ENCODE data around the gene PSMC3. TPM values are rescaled to one million over a fixed set of nuclear protein-coding genes. Genes with fewer than 3 reads are reported as not detected.
"Not testable (repeated sequence)": the region's sequence is repeated elsewhere in the genome, so short reads cannot be mapped to it uniquely, and the experiment has no call there.

Gene PSMC3
- total RNA-seq, 1 experiment from 2014 or later = 162 TPM

GRCh38 chr11:47464483-47464882 is 38.2 kb upstream of the PSMC3 start:
- H3K36me3 Mint-ChIP-seq (ENCODE audit: insufficient read depth, unreplicated experiment) = peaks cover 64% of the 10 kb centered on the region
- no TSS peak for BruUV-seq (replicated peaks)
- H3K4me1 Mint-ChIP-seq (ENCODE audit: insufficient read depth, unreplicated experiment) = peaks cover 12% of the 10 kb centered on the region
- no peak overlapping the region for H3K4me3 Mint-ChIP-seq (ENCODE audit: unreplicated experiment)
- H3K27me3 Mint-ChIP-seq (ENCODE audit: insufficient read depth, unreplicated experiment) = no peaks in the 10 kb centered on the region
- intact Hi-C loops (cut with micrococcal nuclease) = no loop called here
- H3K27ac Mint-ChIP-seq (ENCODE audit: low read depth, unreplicated experiment) = no peak overlapping the region
- H3K9me3 Mint-ChIP-seq (ENCODE audit: unreplicated experiment) = no peaks in the 10 kb centered on the region
- no peak for DNase-seq (ENCODE audit: unreplicated experiment)
- POLR2A ChIA-PET = interaction anchor here (0.7 kb wide), 1 partner anchor 880 kb away, joined by 3 read pairs; no protein-coding TSS in a partner anchor
- CTCF ChIA-PET = interaction anchor here (1.1 to 1.2 kb wide), 2 partner anchors 10 to 91 kb away, joined by 4 to 6 read pairs; no protein-coding TSS in a partner anchor
- TF ChIP-seq CTCF (IDR thresholded peaks at IDR 0.05; ENCODE audit: unreplicated experiment) = no peak

DNA sequence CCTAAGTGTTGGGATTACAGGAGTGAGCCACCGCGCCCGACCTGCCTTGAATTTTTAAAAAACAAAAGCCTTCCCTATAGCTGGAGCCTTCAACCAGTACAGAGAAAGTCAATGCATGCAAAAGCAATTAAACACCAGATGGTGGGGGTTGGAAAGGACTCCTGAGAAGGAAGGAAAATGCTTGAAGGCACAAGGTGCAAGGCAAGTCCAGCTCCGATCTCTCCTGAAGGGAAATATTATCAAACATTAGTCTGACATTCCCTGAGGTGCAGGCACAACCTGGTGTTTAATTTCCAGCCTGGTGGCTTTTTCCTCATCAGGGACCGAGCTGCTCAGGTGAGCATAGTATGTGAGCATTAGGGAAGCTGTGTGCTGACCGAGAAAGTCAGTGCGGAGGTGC is 35.6 kb upstream of the PSMC3 start:
- Mint-ChIP-seq H3K27ac (ENCODE audit: low read depth, unreplicated experiment) (no peak overlapping the region), H3K4me3 (ENCODE audit: unreplicated experiment) (no peak overlapping the region), H3K36me3 (ENCODE audit: insufficient read depth, unreplicated experiment) (peaks cover 54% of the 10 kb centered on the region), H3K9me3 (ENCODE audit: unreplicated experiment) (no peaks in the 10 kb centered on the region), H3K4me1 (ENCODE audit: insufficient read depth, unreplicated experiment) (peaks cover 8% of the 10 kb centered on the region), H3K27me3 (ENCODE audit: insufficient read depth, unreplicated experiment) (no peaks in the 10 kb centered on the region)
- TF ChIP-seq CTCF (IDR thresholded peaks at IDR 0.05; ENCODE audit: unreplicated experiment) = no peak
- BruUV-seq (replicated peaks) = no TSS peak
- no peak for DNase-seq (ENCODE audit: unreplicated experiment)
- POLR2A ChIA-PET = interaction anchor here (0.6 kb wide), 2 partner anchors 53 to 648 kb away, joined by 3 read pairs; no protein-coding TSS in a partner anchor
- intact Hi-C loops (cut with micrococcal nuclease) = no loop called here
- CTCF ChIA-PET = interaction anchor here (1.0 kb wide), 1 partner anchor 88 kb away, joined by 4 read pairs; no protein-coding TSS in a partner anchor

GRCh38 chr11:47460571-47461235 is 34.5 kb upstream of the PSMC3 start:
- intact Hi-C loops (cut with micrococcal nuclease) = no loop called here
- Mint-ChIP-seq H3K9me3 (ENCODE audit: unreplicated experiment) (no peaks in the 10 kb centered on the region), H3K36me3 (ENCODE audit: insufficient read depth, unreplicated experiment) (peaks cover 56% of the 10 kb centered on the region), H3K4me3 (ENCODE audit: unreplicated experiment) (no peak overlapping the region), H3K4me1 (ENCODE audit: insufficient read depth, unreplicated experiment) (peaks cover 5% of the 10 kb centered on the region), H3K27me3 (ENCODE audit: insufficient read depth, unreplicated experiment) (no peaks in the 10 kb centered on the region), H3K27ac (ENCODE audit: low read depth, unreplicated experiment) (no peak overlapping the region)
- no TSS peak for BruUV-seq (replicated peaks)
- DNase-seq (ENCODE audit: unreplicated experiment) = no peak
- ChIA-PET CTCF (interaction anchor here (0.5 to 0.6 kb wide), 2 partner anchors 15 to 33 kb away, joined by 4 to 5 read pairs; no protein-coding TSS in a partner anchor), POLR2A (interaction anchor here (0.6 kb wide), 1 partner anchor 126 kb away, joined by 4 read pairs; no protein-coding TSS in a partner anchor)
- no peak for TF ChIP-seq CTCF (IDR thresholded peaks at IDR 0.05; ENCODE audit: unreplicated experiment)

DNA sequence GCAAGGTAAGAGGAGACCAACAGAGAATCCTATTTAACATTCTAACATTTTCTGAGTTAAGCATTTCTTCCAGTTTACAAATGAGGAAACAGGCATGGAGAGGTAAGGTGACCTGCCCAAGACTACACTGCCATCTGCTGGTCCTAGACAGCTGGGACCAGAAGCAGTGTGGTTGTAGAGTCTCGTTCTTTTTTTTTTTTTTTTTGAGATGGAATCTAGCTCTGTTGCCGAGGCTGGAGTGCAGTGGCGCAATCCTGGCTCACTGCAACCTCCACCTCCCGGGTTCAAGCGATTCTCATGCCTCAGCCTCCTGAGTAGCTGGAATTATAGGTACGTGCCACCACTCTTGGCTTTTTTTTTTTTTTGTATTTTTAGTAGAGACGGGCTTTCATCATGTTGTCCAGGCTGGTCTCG is 28.0 kb upstream of the PSMC3 start:
- not testable (repeated sequence) for H3K27ac Mint-ChIP-seq (ENCODE audit: low read depth, unreplicated experiment); H3K9me3 Mint-ChIP-seq (ENCODE audit: unreplicated experiment); H3K27me3 Mint-ChIP-seq (ENCODE audit: insufficient read depth, unreplicated experiment); H3K4me3 Mint-ChIP-seq (ENCODE audit: unreplicated experiment); BruUV-seq (replicated peaks); H3K4me1 Mint-ChIP-seq (ENCODE audit: insufficient read depth, unreplicated experiment)
- intact Hi-C loops (cut with micrococcal nuclease) = loop anchor here (1.0 to 2.0 kb wide), 2 partner anchors 45 to 80 kb away; partner anchors contain the start of gene SLC39A13
- ChIA-PET POLR2A (interaction anchor here (1.2 to 1.5 kb wide), 3 partner anchors 28 to 184 kb away, joined by 3 to 6 read pairs (median 5); partner anchors contain the start of gene PSMC3), CTCF (interaction anchor here (0.6 to 4.7 kb wide), 18 partner anchors 8 to 586 kb away, joined by 3 to 38 read pairs (median 3); no protein-coding TSS in a partner anchor)
- DNase-seq (ENCODE audit: unreplicated experiment) = peak; percentile 85
- peaks cover 25% of the 10 kb centered on the region for H3K36me3 Mint-ChIP-seq (ENCODE audit: insufficient read depth, unreplicated experiment)
- peak; percentile 74 for TF ChIP-seq CTCF (IDR thresholded peaks at IDR 0.05; ENCODE audit: unreplicated experiment)

Measured in MCF 10A (cell line).